Lung (tissue), 12 donors: ENCODE results near the gene ACMSD. TPM values are rescaled to one million over a fixed set of nuclear protein-coding genes. Genes with fewer than 3 reads are reported as not detected.

Experiments used
- ATAC-seq: fragments of 200-7000 bp; cut with Tn5 transposase; one replicate; pipeline ENCODE4 v1.9.1; 2020; ENCODE audit warnings: moderate number of reproducible peaks; ENCODE audit not compliant: insufficient read depth, low FRiP score
- DNase-seq, 3 donors: peaks; one replicate each; pipeline ENCODE4 v3.0.0-alpha.2; 2013 to 2017
- H3K27ac ChIP-seq, 2 donors: one replicate each; pipeline ENCODE4 v1.5.1; 2013; ENCODE audit warnings: mild to moderate bottlenecking in 2 of 2, moderate library complexity in 2 of 2, control low read depth in 1 of 2, inconsistent platforms in 1 of 2, low read depth in 1 of 2, low read length in 1 of 2
- H3K27me3 ChIP-seq, 3 donors: one replicate each; pipeline ENCODE4 v1.5.1; 2013; ENCODE audit warnings: low read length in 2 of 3; ENCODE audit not compliant: control insufficient read depth in 3 of 3, insufficient read depth in 3 of 3
- H3K36me3 ChIP-seq, 4 donors: one replicate each; pipeline ENCODE4 v1.5.1; 2013; ENCODE audit warnings: low read length in 4 of 4, mild to moderate bottlenecking in 1 of 4, moderate library complexity in 1 of 4; ENCODE audit not compliant: control insufficient read depth in 4 of 4, insufficient read depth in 4 of 4
- H3K4me1 ChIP-seq, 5 donors: one replicate each; pipeline ENCODE4 v1.5.1; 2013; ENCODE audit warnings: low read length in 5 of 5, mild to moderate bottlenecking in 2 of 5, moderate library complexity in 1 of 5; ENCODE audit not compliant: control insufficient read depth in 5 of 5, insufficient read depth in 5 of 5
- H3K4me3 ChIP-seq: one replicate; pipeline ENCODE4 v1.5.1; 2013; ENCODE audit warnings: mild to moderate bottlenecking, control low read depth, moderate library complexity
- H3K9ac ChIP-seq, 2 donors: one replicate each; pipeline ENCODE4 v1.5.1; 2013; ENCODE audit warnings: low read length in 2 of 2, control low read depth in 1 of 2; ENCODE audit not compliant: insufficient read depth in 1 of 2
- H3K9me3 ChIP-seq, 4 donors: one replicate each; pipeline ENCODE4 v1.5.1; 2013; ENCODE audit warnings: low read length in 3 of 4, mild to moderate bottlenecking in 1 of 4, moderate library complexity in 1 of 4; ENCODE audit not compliant: control insufficient read depth in 4 of 4, insufficient read depth in 3 of 4
- CTCF ChIP-seq: IDR thresholded peaks from 2 replicates; pipeline ENCODE4 v1.5.1; 2012; ENCODE audit warnings: mild to moderate bottlenecking; ENCODE audit errors: control extremely low read depth, extremely low read depth
- WGBS, 2 donors: extraction: QIAGEN DNeasy Blood & Tissue Kit; methylation state at CpG; one replicate each; pipeline ENCODE4 v1.1.7; 2013; 5-methylcytosine and 5-hydroxymethylcytosine counted together
- polyA plus RNA-seq, 2 donors: library from polyadenylated mRNA; stranded (reverse); fragments of 200-250 nt; gene quantifications; one replicate each; pipeline ENCODE4 v1.2.1, GENCODE V29; 2013
- total RNA-seq, 2 donors: library from RNA; depleted of rRNA in 1 of 2; stranded (reverse); fragments of >200 nt in 1 of 2; gene quantifications; one replicate each; pipeline ENCODE4 v1.2.1, GENCODE V29; 2014 to 2021
- donor health status: control.
- donor health status: control.
- donor health status: Bipolar disorder and iron deficiency.
- donor health status: healthy.
- donor health status: DM: yes; HTN: yes; CAD: no.

The ACMSD gene
- total and polyA plus RNA-seq, 4 donors, result 0.08 to 0.14 (median 0.12) TPM; not detected in 1

- no peak for DNase-seq
- TF ChIP-seq CTCF, result no peak
- H3K27ac ChIP-seq, result peak overlapping the region in 1 of 2 donors; percentile 67
- H3K27me3 ChIP-seq, result no peaks in the 10 kb centered on the region
- H3K4me3 ChIP-seq, result no peak overlapping the region
- peak; percentile 41 for ATAC-seq
- no peak overlapping the region for H3K9ac ChIP-seq
- H3K4me1 ChIP-seq, result peaks cover 0 to 15% (median 10%) of the 10 kb centered on the region in 5 donors
- H3K9me3 ChIP-seq, result no peaks in the 10 kb centered on the region
- WGBS, 2 donors, result 72 to 81% methylated on average over 3 of the region's 3 CpGs
- H3K36me3 ChIP-seq, result peaks cover 0 to 3% (median 1%) of the 10 kb centered on the region in 4 donors
These were observed 94.6 kb downstream of the ACMSD start for GRCh38 chr2:134932864-134933526.

GRCh38 chr2:134933732-134934131 is 95.3 kb downstream of the ACMSD start:
- H3K9me3 ChIP-seq, result no peaks in the 10 kb centered on the region
- TF ChIP-seq CTCF, result no peak
- H3K4me3 ChIP-seq, result no peak overlapping the region
- no peak overlapping the region for H3K9ac ChIP-seq
- DNase-seq (no peak), ATAC-seq (no peak)
- no peak overlapping the region for H3K27ac ChIP-seq
- no peaks in the 10 kb centered on the region for H3K27me3 ChIP-seq
- peaks cover 0 to 15% (median 10%) of the 10 kb centered on the region in 5 donors for H3K4me1 ChIP-seq
- 91 to 92% methylated on average over 1 of the region's 1 CpG for WGBS, 2 donors
- H3K36me3 ChIP-seq, result peaks cover 0 to 9% (median 3%) of the 10 kb centered on the region in 4 donors

- Histone ChIP-seq H3K4me3 (no peak overlapping the region), H3K27ac (no peak overlapping the region), H3K9ac (no peak overlapping the region), H3K27me3 (no peaks in the 10 kb centered on the region), H3K36me3 (peaks cover 0 to 12% (median 3%) of the 10 kb centered on the region in 4 donors), H3K4me1 (peaks cover 0 to 15% (median 10%) of the 10 kb centered on the region in 5 donors), H3K9me3 (no peaks in the 10 kb centered on the region)
- TF ChIP-seq CTCF, result no peak
- DNase-seq (no peak), ATAC-seq (no peak)
- 53 to 58% methylated on average over 2 of the region's 2 CpGs for WGBS, 2 donors
These were observed 95.7 kb downstream of the ACMSD start for GRCh38 chr2:134934150-134934549.
